ENCODE results near the gene HS6ST3. TPM values are rescaled to one million over a fixed set of nuclear protein-coding genes. Genes with fewer than 3 reads are reported as not detected.

Gene HS6ST3
- total RNA-seq, 1 experiment from 2014 or later: 0.11 TPM

DNA sequence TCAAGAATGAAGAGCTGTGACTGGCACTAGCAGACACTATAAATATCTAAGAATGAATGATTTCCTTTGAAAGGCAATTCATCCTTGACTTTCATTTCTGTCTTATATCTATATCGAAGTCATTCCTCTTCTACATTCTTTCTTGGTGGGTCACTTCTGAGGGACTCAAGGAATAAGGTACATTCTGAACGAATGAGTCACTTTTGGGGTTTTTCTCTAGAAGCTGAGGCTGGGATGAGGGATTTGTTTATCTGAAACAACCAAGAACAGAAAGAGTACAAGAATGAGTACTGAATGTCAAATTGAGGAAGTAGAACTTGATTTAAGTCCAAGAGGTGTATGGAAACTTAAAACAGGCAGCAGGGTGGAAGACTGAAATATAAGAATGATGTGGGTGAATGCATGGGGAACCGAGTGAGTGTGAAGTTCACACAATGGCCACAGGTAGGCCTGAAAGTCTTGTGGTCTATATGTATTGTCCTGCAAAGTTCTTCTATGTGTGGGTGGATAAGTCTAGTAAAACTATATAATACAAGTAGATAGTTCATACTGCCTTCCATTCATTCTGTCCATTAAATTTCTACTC is 560.5 kb downstream of the HS6ST3 start:
- Histone ChIP-seq H3K27me3 (ENCODE audit: low read length) (no peaks in the 10 kb centered on the region), H3K4me3 (ENCODE audit: low read length) (no peak overlapping the region), H3K9ac (ENCODE audit: low read length) (no peak overlapping the region), H3F3A (ENCODE audit: low read length, unreplicated experiment) (no peaks in the 10 kb centered on the region), H3K27ac (ENCODE audit: low read length) (no peak overlapping the region), H3K36me3 (ENCODE audit: low read depth, low read length) (no peaks in the 10 kb centered on the region), H3K4me2 (ENCODE audit: low read length) (0 out of 2 replicates have a peak overlapping the region, but pooled peaks have one; percentile 15), H3K79me2 (ENCODE audit: low read length) (no peaks in the 10 kb centered on the region), H2AFZ (ENCODE audit: low read length) (no peak overlapping the region), H4K20me1 (ENCODE audit: low read length) (no peaks in the 10 kb centered on the region), H3K9me2 (replicated peaks; ENCODE audit: low read length) (no peaks in the 10 kb centered on the region), H3K9me3 (ENCODE audit: low read length) (no peaks in the 10 kb centered on the region), H3K4me1 (ENCODE audit: insufficient read depth, low read length) (peaks cover 16% of the 10 kb centered on the region)
- ChIA-PET CTCF (interaction anchor here (0.5 kb wide), 1 partner anchor 516 kb away, joined by 3 read pairs; no protein-coding TSS in a partner anchor), POLR2A (ENCODE audit: unreplicated experiment) (interaction anchor here (0.5 kb wide), 1 partner anchor 52 kb away, joined by 4 read pairs; no protein-coding TSS in a partner anchor)
- peak; percentile 92 for ATAC-seq
- peak; percentile 89 for DNase-seq
- intact Hi-C loops (cut with micrococcal nuclease): no loop called here
- BruUV-seq (replicated peaks): no TSS peak
- TF ChIP-seq EZH2 (IDR thresholded peaks at IDR 0.05; ENCODE audit: low read length, unreplicated experiment) (no peak), EZH2phosphoT487 (IDR thresholded peaks at IDR 0.05; ENCODE audit: borderline replicate concordance, low read length) (no peak)
- TF ChIP-seq, protein P1, sequence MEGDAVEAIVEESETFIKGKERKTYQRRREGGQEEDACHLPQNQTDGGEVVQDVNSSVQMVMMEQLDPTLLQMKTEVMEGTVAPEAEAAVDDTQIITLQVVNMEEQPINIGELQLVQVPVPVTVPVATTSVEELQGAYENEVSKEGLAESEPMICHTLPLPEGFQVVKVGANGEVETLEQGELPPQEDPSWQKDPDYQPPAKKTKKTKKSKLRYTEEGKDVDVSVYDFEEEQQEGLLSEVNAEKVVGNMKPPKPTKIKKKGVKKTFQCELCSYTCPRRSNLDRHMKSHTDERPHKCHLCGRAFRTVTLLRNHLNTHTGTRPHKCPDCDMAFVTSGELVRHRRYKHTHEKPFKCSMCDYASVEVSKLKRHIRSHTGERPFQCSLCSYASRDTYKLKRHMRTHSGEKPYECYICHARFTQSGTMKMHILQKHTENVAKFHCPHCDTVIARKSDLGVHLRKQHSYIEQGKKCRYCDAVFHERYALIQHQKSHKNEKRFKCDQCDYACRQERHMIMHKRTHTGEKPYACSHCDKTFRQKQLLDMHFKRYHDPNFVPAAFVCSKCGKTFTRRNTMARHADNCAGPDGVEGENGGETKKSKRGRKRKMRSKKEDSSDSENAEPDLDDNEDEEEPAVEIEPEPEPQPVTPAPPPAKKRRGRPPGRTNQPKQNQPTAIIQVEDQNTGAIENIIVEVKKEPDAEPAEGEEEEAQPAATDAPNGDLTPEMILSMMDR (conservative IDR thresholded peaks at IDR 0.05; ENCODE audit: low read depth, low read length): 0 out of 2 replicates have a peak, but pooled peaks have one; percentile 13

DNA sequence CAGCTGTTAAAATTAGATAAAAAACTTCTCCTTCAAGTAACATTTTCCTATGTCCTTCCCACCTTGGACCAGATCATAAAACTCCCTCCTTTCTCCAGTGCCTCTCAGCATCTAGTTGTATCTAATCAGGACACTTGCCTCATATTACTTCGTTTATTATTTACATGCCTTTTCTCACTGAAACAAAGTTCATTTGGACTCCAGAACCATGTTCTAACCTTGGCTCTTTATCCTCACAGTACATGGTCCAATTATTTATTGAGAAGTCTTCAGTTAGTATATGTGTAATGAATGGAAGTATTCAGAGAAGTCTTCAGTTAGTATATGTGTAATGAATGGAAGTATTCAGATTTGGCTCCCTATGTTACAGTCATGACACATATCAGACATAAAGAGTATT is 561.7 kb downstream of the HS6ST3 start:
- no peaks in the 10 kb centered on the region for H3F3A ChIP-seq (ENCODE audit: low read length, unreplicated experiment)
- ATAC-seq (no peak), DNase-seq (no peak)
- H3K27ac ChIP-seq (ENCODE audit: low read length): no peak overlapping the region
- peaks cover 16% of the 10 kb centered on the region for H3K4me1 ChIP-seq (ENCODE audit: insufficient read depth, low read length)
- no peaks in the 10 kb centered on the region for H3K9me2 ChIP-seq (replicated peaks; ENCODE audit: low read length)
- TF ChIP-seq EZH2 (IDR thresholded peaks at IDR 0.05; ENCODE audit: low read length, unreplicated experiment) (no peak), EZH2phosphoT487 (IDR thresholded peaks at IDR 0.05; ENCODE audit: borderline replicate concordance, low read length) (no peak)
- TF ChIP-seq, protein P1 (conservative IDR thresholded peaks at IDR 0.05; ENCODE audit: low read depth, low read length): no peak
- H3K27me3 ChIP-seq (ENCODE audit: low read length): no peaks in the 10 kb centered on the region
- POLR2A ChIA-PET (ENCODE audit: unreplicated experiment): no interaction called here
- H3K9me3 ChIP-seq (ENCODE audit: low read length): no peaks in the 10 kb centered on the region
- intact Hi-C loops (cut with micrococcal nuclease): no loop called here
- H3K4me3 ChIP-seq (ENCODE audit: low read length): no peak overlapping the region
- CTCF ChIA-PET: no interaction called here
- no peak overlapping the region for H3K4me2 ChIP-seq (ENCODE audit: low read length)
- BruUV-seq (replicated peaks): no TSS peak
- no peak overlapping the region for H3K9ac ChIP-seq (ENCODE audit: low read length)
- H3K79me2 ChIP-seq (ENCODE audit: low read length): no peaks in the 10 kb centered on the region
- no peaks in the 10 kb centered on the region for H3K36me3 ChIP-seq (ENCODE audit: low read depth, low read length)
- no peak overlapping the region for H2AFZ ChIP-seq (ENCODE audit: low read length)
- no peaks in the 10 kb centered on the region for H4K20me1 ChIP-seq (ENCODE audit: low read length)

DNA sequence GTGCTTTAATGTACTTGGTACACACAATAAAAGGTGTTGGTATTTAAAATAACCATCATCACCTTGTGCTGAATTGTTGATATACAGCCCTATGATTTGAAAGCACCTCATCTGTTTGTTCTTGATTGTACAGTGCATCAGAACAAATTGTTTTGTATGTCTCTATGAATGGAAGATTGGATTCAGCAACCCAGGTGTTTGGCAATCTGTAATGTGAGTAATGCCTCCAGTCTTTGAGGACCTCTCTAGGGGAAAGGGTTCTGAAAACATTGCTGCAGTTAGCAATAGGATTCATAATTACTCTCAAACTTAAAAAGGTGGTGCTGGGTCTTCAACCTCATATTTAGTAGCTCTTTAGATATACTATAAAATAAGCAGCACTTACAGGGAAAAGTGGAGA is 562.6 kb downstream of the HS6ST3 start:
- Histone ChIP-seq H3K9me3 (ENCODE audit: low read length) (no peaks in the 10 kb centered on the region), H4K20me1 (ENCODE audit: low read length) (no peaks in the 10 kb centered on the region), H3K4me2 (ENCODE audit: low read length) (no peak overlapping the region), H3K9me2 (replicated peaks; ENCODE audit: low read length) (no peaks in the 10 kb centered on the region), H3K27me3 (ENCODE audit: low read length) (no peaks in the 10 kb centered on the region), H3K9ac (ENCODE audit: low read length) (no peak overlapping the region), H3K4me1 (ENCODE audit: insufficient read depth, low read length) (peaks cover 16% of the 10 kb centered on the region), H3K4me3 (ENCODE audit: low read length) (no peak overlapping the region), H2AFZ (ENCODE audit: low read length) (no peak overlapping the region), H3K27ac (ENCODE audit: low read length) (no peak overlapping the region), H3K79me2 (ENCODE audit: low read length) (no peaks in the 10 kb centered on the region), H3K36me3 (ENCODE audit: low read depth, low read length) (no peaks in the 10 kb centered on the region), H3F3A (ENCODE audit: low read length, unreplicated experiment) (no peaks in the 10 kb centered on the region)
- DNase-seq: no peak
- intact Hi-C loops (cut with micrococcal nuclease): no loop called here
- TF ChIP-seq EZH2 (IDR thresholded peaks at IDR 0.05; ENCODE audit: low read length, unreplicated experiment): no peak
- TF ChIP-seq, protein P1 (conservative IDR thresholded peaks at IDR 0.05; ENCODE audit: low read depth, low read length): no peak
- no peak for TF ChIP-seq EZH2phosphoT487 (IDR thresholded peaks at IDR 0.05; ENCODE audit: borderline replicate concordance, low read length)
- CTCF ChIA-PET: no interaction called here
- POLR2A ChIA-PET (ENCODE audit: unreplicated experiment): no interaction called here
- BruUV-seq (replicated peaks): no TSS peak
- ATAC-seq: no peak

Measured in PC-3 (cell line).